Measurements from ENCODE around the gene LYPLAL1.
"Not testable (repeated sequence)": the region's sequence is repeated elsewhere in the genome, so short reads cannot be mapped to it uniquely, and the experiment has no call there.

Gene LYPLAL1

DNA sequence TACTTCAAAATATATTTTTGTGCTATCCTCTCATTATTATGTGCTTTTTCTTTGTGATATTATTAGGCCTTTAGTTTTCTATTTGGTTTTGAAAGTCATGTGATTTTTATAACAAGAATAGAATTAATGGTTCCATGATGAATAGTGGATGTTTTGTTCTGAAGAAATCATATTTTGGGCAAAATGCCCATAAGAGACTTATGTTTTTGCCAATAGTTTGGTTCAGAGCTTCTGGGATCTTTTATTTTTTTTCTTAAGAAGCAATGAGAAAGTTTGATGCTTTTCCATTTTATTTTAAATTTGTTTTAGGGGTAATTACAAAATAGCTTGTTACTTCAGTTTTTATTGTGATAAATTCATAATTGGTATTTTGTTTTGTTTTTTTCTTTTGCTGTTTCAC lies 49.8 kb downstream of the LYPLAL1 start:
- DNase-seq: no peak

DNA sequence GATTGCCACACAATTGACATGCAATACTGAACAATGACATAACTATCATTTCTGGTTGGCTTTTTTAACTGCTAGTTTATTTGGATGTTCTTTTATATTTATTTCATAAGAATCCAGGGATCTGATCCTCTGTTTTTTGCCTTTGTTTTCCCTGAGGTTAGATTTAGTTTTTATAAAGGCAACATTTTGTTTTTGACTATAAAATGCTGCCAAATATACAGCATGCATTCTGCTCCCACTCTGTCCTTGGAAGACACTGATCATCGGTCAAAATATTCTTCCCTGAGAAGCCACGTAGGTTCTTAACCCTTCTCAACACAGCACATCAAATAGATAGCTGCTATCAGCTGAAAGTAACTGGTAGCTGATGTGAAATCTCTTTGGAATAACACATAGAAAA lies 52.5 kb downstream of the LYPLAL1 start:
- DNase-seq: no peak

- no peak for DNase-seq
Measured at GRCh38 chr1:219227360-219228057, 53.8 kb downstream of the LYPLAL1 start.

GRCh38 chr1:219228058-219228419 lies 54.4 kb downstream of the LYPLAL1 start:
- no peak for DNase-seq

- no peak for DNase-seq
Measured at GRCh38 chr1:219232890-219233289, 59.2 kb downstream of the LYPLAL1 start.

- DNase-seq: no peak
Measured at GRCh38 chr1:219235903-219236481, 62.3 kb downstream of the LYPLAL1 start.

GRCh38 chr1:219236933-219237610 lies 63.4 kb downstream of the LYPLAL1 start:
- no peak for DNase-seq

GRCh38 chr1:219239518-219239917 lies 65.8 kb downstream of the LYPLAL1 start:
- DNase-seq: no peak

DNA sequence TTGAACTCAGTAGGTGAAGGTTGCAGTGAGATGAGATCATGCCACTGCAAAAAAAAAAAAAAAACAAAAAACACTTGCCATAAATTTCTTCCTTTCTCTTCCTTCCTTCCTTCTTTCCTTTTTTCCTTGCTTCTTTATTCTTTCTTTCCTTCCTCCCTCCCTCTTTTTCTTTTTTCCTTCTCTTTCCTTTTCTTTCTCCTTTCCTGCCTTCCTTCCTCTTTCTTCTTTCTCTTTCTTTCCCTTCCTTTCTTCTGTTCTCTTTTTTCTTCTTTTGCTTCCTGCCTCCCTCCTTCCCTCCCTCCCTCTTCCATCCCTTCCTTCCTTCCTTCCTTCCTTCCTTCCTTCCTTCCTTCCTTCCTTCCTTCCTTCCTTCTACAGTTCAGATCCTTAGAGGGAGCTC lies 71.2 kb downstream of the LYPLAL1 start:
- no peak for DNase-seq

DNA sequence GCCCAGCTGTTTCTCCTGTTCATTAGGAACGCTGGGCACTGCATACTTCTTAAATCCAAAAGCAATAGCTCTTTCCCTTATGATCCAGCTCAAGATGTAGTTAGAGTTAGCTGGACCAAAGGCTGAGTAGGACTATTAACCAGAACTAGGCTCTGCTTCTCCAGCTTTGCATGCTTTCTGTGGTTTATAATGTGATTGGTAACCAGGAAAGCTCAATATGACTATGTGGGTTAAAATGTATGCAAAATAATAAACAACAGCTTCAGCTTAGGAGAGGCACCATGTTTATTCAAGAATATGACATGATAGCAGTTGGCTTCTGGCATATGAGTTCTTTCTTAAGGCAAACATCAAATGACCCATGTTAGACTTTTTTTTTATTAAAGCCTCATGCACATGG lies 73.8 kb downstream of the LYPLAL1 start:
- no peak for DNase-seq

DNA sequence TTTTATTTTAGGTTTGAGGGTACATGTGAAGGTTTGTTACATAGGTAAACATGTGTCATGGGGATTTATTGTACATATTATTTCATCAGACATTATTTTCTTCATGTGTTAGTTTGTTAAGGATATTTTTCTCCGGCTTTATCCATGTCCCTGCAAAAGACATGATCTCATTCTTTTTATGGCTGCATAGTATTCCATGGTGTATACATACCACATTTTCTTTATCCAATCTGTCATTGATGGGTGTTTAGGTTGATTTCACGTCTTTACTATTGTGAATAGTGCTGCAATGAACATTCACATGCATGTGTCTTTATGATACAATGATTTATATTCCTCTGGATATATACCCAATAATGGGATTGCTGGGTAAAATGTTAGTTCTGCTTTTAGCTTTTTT lies 76.8 kb downstream of the LYPLAL1 start:
- DNase-seq: not testable (repeated sequence)

DNA sequence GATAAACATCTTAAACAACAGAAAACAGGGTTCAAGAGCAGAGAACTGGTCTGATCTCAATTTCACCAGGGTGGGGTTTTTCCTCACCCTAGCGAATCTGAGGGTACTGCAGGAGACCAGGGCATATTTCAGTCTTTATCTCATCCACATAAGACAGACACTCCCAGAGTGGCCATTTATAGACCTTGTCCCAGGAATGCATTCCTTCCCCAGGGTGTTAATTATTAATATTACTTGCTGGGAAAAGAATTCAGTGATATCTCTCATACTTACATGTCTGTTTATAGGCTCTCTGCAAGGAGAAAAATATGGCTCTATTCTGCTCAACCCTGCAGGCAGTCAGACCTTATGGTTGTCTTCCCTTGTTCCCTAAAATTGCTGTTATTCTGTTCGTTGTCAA lies 84.1 kb downstream of the LYPLAL1 start:
- DNase-seq: no peak

- DNase-seq: no peak
Measured at GRCh38 chr1:219261454-219261853, 87.8 kb downstream of the LYPLAL1 start.

Data from GOT3 (cell line).